Fibroblast of lung (primary cell): Measurements from ENCODE around the gene OTOG. TPM values are rescaled to one million over a fixed set of nuclear protein-coding genes. Genes with fewer than 3 reads are reported as not detected.

Source experiments
- DNase-seq, 2 donors: peaks; one replicate each; pipeline versions ENCODE4 v3.0.0 to v3.0.0-alpha.2; 2010; ENCODE audit warnings: low read depth in 2 of 2
- H2AFZ ChIP-seq: 2 replicates; pipeline ENCODE4 v1.5.1; 2012; ENCODE audit warnings: low read length, control low read depth, inconsistent platforms
- H3K27ac ChIP-seq: 2 replicates; pipeline ENCODE4 v1.5.1; 2011; ENCODE audit warnings: low read length, control low read depth; ENCODE audit not compliant: insufficient read depth
- H3K27me3 ChIP-seq: 2 replicates; pipeline ENCODE4 v1.5.1; 2011; ENCODE audit warnings: mild to moderate bottlenecking, low read length; ENCODE audit not compliant: control insufficient read depth, insufficient read depth
- H3K36me3 ChIP-seq: 2 replicates; pipeline ENCODE4 v1.5.1; 2011; ENCODE audit warnings: low read length; ENCODE audit not compliant: control insufficient read depth, insufficient read depth
- H3K4me1 ChIP-seq: 2 replicates; pipeline ENCODE4 v1.5.1; 2011; ENCODE audit warnings: low read length; ENCODE audit not compliant: control insufficient read depth, insufficient read depth; ENCODE audit errors: extremely low read depth
- H3K4me2 ChIP-seq: 2 replicates; pipeline ENCODE4 v1.5.1; 2011; ENCODE audit warnings: low read length, control low read depth; ENCODE audit not compliant: insufficient read depth; ENCODE audit errors: extremely low read depth
- H3K4me3 ChIP-seq, 4 experiments: fragments of 200-600 bp in 1 of 4; sonication (generic) in 1 of 4; replicated peaks in 1 of 4; 2 replicates each; pipeline ENCODE4 v1.5.1; 2011 to 2016; ENCODE audit warnings: low read length in 4 of 4, low read depth in 3 of 4, mild to moderate bottlenecking in 3 of 4, control low read depth in 2 of 4, inconsistent platforms in 1 of 4, mixed read lengths in 1 of 4; ENCODE audit not compliant: insufficient read depth in 1 of 4; ENCODE audit errors: control extremely low read depth in 1 of 4
- H3K79me2 ChIP-seq: 2 replicates; pipeline ENCODE4 v1.5.1; 2012; ENCODE audit warnings: mild to moderate bottlenecking, low read length, inconsistent platforms; ENCODE audit not compliant: control insufficient read depth, insufficient read depth
- H3K9ac ChIP-seq: 2 replicates; pipeline ENCODE4 v1.5.1; 2011; ENCODE audit warnings: mild to moderate bottlenecking, low read length, control low read depth; ENCODE audit not compliant: insufficient read depth
- H3K9me3 ChIP-seq: 2 replicates; pipeline ENCODE4 v1.5.1; 2012; ENCODE audit warnings: low read depth, low read length; ENCODE audit not compliant: control insufficient read depth, insufficient read depth
- H4K20me1 ChIP-seq: 2 replicates; pipeline ENCODE4 v1.5.1; 2011; ENCODE audit warnings: low read length; ENCODE audit not compliant: control insufficient read depth, insufficient read depth; ENCODE audit errors: extremely low read depth
- CTCF ChIP-seq, 2 donors: IDR thresholded peaks in 1 of 2; conservative IDR thresholded peaks in 1 of 2; 1 replicate in 1 of 2; 2 replicates in 1 of 2; pipeline ENCODE4 v1.5.1; 2011 to 2012; ENCODE audit warnings: low read length in 2 of 2, control low read depth in 1 of 2, inconsistent platforms in 1 of 2, low read depth in 1 of 2, mild to moderate bottlenecking in 1 of 2
- EZH2 ChIP-seq: IDR thresholded peaks from 2 replicates; pipeline ENCODE4 v1.5.1; 2012; ENCODE audit warnings: low read length, control low read depth, mild to moderate bottlenecking; ENCODE audit errors: missing control alignments
- polyA plus RNA-seq, 2 donors: library from polyadenylated mRNA; depleted of rRNA in 1 of 2; stranded (reverse) in 1 of 2; unstranded in 1 of 2; fragments of >200 nt; gene quantifications; 2 replicates each; pipeline ENCODE4 v1.2.1, GENCODE V29; 2011 to 2012; ENCODE audit warnings: missing spikeins in 1 of 2
- total RNA-seq: library from RNA; depleted of rRNA; stranded (reverse); fragments of >200 nt; gene quantifications from 2 replicates; pipeline ENCODE4 v1.2.1, GENCODE V29; 2014

The OTOG gene
- total and polyA plus RNA-seq, 2 donors (not counting 1 experiment from before 2014, with no cell fraction given), result not detected

GRCh38 chr11:17515443-17516176 lies 31.4 kb upstream of the OTOG start:
- no peaks in the 10 kb centered on the region for H3K27me3 ChIP-seq
- H3K36me3 ChIP-seq, result no peaks in the 10 kb centered on the region
- H3K4me2 ChIP-seq, result no peak overlapping the region
- no peaks in the 10 kb centered on the region for H4K20me1 ChIP-seq
- H3K79me2 ChIP-seq, result no peaks in the 10 kb centered on the region
- no peak overlapping the region for H3K9ac ChIP-seq
- no peaks in the 10 kb centered on the region for H3K4me1 ChIP-seq
- no peaks in the 10 kb centered on the region for H3K9me3 ChIP-seq
- no peak for DNase-seq
- H3K4me3 ChIP-seq, result no peak overlapping the region
- TF ChIP-seq CTCF (conservative IDR thresholded peaks at IDR 0.05 in 1 of 2, IDR thresholded peaks at IDR 0.05 in 1 of 2; ENCODE audit: low read depth in 1 of 2, low read length in 2 of 2), result no peak
- TF ChIP-seq EZH2, result no peak
- H3K27ac ChIP-seq, result no peak overlapping the region
- H2AFZ ChIP-seq, result no peak overlapping the region

GRCh38 chr11:17516551-17517150 lies 30.4 kb upstream of the OTOG start:
- Histone ChIP-seq H4K20me1 (no peaks in the 10 kb centered on the region), H3K27me3 (no peaks in the 10 kb centered on the region), H2AFZ (no peak overlapping the region), H3K4me3 (no peak overlapping the region), H3K36me3 (no peaks in the 10 kb centered on the region), H3K4me2 (no peak overlapping the region), H3K79me2 (no peaks in the 10 kb centered on the region), H3K27ac (no peak overlapping the region), H3K9me3 (no peaks in the 10 kb centered on the region), H3K9ac (no peak overlapping the region), H3K4me1 (no peaks in the 10 kb centered on the region)
- TF ChIP-seq CTCF (conservative IDR thresholded peaks at IDR 0.05 in 1 of 2, IDR thresholded peaks at IDR 0.05 in 1 of 2; ENCODE audit: low read depth in 1 of 2, low read length in 2 of 2), result no peak
- TF ChIP-seq EZH2, result no peak
- DNase-seq, result no peak

GRCh38 chr11:17517186-17517585 lies 29.9 kb upstream of the OTOG start:
- H3K4me3 ChIP-seq, result no peak overlapping the region
- DNase-seq, result no peak

More at GRCh38 chr11:17517186-17517585, 29.9 kb upstream of the OTOG start:
- Histone ChIP-seq H3K36me3 (no peaks in the 10 kb centered on the region), H3K4me2 (no peak overlapping the region), H3K79me2 (no peaks in the 10 kb centered on the region), H3K9me3 (no peaks in the 10 kb centered on the region), H4K20me1 (no peaks in the 10 kb centered on the region), H3K27me3 (no peaks in the 10 kb centered on the region), H3K27ac (no peak overlapping the region), H3K9ac (no peak overlapping the region), H2AFZ (no peak overlapping the region), H3K4me1 (no peaks in the 10 kb centered on the region)
- TF ChIP-seq CTCF (conservative IDR thresholded peaks at IDR 0.05 in 1 of 2, IDR thresholded peaks at IDR 0.05 in 1 of 2; ENCODE audit: low read depth in 1 of 2, low read length in 2 of 2) (no peak), EZH2 (no peak)
